ENCODE measurements around the gene SPCS3.
A peak's percentile ranks its signal among the peaks of the same experiment; 100 is the strongest.
"Not testable (repeated sequence)": the region's sequence is repeated elsewhere in the genome, so short reads cannot be mapped to it uniquely, and the experiment has no call there.

Gene SPCS3

DNA sequence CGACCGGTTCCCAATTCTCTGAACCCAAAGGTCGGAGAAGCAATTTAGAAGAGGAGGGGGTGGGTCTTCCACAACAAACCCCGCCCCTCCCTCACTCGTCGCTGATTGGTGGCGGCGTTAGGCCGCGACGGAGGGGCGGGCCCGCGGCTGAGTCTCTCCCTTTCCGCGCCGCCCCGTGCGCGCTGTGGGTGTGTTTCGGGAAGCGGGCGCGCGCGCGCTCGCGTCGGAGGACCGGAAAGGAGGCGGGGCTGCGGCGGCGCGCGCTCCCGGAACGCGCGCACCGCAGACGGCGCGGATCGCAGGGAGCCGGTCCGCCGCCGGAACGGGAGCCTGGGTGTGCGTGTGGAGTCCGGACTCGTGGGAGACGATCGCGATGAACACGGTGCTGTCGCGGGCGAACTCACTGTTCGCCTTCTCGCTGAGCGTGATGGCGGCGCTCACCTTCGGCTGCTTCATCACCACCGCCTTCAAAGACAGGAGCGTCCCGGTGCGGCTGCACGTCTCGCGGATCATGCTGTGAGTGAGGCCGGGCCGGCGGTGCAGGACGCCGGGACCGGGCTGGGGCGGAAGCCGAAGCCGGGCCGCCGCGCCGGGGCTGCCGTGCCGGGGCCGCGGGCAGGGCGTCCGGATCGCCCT lies at the start of gene SPCS3:
Gene SPCS3, plus strand, starts transcription at position 263 of the 636 bp plus-strand sequence. Its CDS starts 111 bp downstream, at position 374.
- DNase-seq = peak; percentile 97

DNA sequence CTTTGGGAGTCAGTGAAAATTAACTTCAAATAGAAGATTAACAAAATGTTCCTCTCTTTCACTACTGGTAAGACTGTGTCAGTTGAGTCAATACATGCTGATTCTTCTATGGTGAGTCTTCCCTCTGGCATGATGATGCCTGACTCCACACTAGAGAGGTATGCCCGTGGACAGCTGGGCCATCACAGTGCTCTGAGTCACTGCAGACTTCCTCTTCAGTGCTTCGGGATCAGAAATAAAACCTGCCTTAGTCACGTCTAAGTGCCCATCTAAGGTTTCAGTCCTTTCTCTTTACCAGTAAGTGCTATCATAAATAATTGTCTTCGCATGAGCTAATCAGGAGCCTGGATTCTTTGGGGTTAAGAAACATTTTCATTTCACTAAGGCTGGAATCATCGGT lies 49.1 kb upstream of the SPCS3 start:
- no peak for DNase-seq

DNA sequence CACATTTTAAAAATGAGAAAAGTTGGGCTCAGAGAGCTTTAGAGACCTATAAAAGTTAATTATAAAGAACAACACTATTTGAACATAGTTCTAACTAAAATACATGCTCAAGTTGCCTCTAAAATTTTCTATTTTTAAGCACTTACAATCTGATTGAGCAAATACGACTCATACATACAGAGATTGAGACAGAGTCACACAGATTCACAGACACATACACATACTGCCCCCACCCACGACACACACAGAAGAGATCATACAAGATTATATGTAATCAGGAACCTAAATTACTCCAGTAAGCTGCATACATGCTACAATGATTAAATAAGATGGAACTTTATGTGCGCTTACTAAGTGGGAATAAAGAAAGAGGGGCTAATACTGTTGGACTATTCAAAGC lies 48.0 kb upstream of the SPCS3 start:
- no peak for DNase-seq

DNA sequence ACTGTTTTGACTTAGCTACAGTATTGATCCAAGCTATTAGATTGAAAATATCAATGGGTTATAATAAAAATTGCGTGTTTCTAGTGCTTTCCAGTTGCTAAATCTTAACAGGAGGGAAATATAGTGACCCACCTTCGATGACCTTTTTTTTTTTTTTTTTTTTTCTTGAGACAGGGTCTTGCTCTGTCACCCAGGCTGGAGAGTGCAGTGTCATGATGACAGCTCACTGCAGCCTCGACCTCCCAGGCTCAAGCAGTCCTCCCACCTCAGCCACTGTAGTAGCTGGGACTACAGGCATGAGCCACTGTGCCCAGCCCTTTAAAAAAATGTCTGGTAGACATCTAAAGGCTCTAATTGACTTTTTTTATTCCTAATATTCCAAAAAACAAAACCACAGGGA lies 47.0 kb upstream of the SPCS3 start:
- no peak for DNase-seq

DNA sequence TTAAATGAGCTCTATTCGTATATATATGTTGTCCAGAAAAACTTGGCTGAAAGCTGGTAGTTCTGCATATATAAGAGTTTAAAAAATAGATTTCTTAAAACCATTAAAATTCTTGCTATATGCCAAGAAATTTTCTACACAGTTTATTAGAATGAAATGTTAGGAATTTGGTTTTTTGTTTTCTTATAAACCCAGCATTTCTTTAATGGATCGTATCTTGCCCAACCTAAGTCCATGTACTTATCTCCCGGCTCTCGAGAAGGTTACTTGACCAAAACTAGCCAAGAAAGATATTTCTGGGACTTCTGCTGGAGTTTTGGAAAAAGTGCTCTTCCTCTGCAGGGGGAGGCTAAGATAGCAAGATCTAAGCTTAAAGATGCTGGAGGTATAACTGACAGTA lies 46.0 kb upstream of the SPCS3 start:
- no peak for DNase-seq

DNA sequence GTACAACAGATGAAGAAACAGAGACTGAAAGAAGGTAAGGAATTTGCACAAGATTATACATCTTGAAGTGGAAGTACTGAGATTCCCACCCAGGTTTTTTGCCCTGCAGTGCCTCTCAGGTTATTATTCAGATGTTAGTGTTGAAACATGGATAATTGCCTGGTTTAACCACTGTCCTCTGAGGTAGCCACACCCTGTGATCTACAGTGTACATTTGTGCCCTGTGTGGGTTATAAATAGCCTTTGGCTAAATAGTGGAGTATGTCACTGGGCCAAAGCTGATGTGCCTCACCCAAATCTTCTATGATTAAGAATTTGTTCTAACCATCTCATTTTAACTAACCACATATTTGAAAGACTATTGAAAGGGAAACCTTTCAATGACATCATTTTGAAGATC lies 45.3 kb upstream of the SPCS3 start:
- no peak for DNase-seq

DNA sequence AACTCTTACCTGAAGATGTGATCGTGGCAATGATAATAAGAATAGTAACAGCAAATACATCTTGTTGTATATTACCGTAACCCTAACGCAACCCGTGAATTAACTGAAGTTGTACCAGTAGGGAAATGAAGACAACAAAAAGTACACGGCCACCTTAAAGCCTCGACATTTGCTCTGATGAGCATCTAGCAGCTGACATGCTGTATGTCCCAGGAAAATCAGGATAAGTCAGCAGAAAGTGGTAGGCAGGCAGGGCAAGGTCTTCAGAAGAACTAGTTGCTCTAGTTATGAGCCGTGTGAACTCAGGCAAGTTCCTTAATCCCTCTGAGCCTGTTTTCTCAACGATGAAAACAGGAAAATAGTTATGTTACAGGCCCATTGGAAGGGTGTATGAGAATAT lies 43.1 kb upstream of the SPCS3 start:
- DNase-seq = no peak

DNA sequence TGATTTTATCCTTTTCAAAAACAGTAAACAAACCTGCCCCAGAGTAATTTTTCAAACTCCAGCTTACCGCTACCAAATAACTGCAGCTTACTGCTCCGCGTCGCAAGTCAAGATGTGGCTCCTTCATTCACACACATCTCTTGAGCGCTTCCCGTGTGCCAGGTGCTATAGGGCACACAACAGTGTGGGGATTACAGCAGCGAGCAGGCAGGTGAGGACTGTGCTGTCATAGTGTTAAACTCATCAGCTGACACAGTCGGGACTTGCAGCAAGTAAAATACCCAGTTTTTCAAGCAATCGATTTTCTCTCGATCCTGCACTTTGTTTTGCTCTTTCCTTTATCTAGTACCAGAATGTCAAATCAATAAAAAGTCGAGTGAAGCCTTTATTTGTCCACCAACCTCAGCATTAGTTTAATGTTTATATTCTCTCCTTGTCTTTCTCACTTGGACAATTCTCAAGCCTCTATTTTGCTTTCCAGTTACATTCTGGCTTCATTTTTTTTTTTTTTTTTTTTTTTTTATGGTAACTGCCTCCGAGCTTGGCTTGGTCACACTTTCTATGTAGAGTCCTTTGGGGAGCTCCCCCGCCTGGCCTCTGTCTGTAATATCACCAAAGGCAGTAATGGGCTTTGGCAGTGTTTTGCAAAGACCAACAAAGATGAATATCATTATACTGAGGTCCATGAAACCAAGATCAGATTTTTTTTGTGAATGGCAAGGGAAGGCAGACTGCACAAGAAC lies 42.4 kb upstream of the SPCS3 start:
- DNase-seq = peak; percentile 15

DNA sequence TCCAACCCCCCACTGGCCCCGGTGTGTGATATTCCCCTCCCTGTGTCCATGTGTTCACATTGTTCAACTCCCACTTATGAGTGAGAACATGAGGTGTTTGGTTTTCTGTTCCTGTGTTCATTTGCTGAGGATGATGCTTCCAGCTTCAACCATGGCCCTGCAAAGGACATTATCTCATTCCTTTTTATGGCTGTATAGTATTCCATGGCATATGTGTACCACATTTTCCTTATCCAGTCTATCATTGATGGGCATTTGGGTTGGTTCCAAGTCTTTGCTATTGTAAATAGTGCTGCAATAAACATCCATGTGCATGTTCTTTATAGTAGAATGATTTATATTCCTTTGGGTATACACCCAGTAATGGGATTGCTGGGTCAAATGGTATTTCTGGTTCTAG lies 40.2 kb upstream of the SPCS3 start:
- DNase-seq = not testable (repeated sequence)

DNA sequence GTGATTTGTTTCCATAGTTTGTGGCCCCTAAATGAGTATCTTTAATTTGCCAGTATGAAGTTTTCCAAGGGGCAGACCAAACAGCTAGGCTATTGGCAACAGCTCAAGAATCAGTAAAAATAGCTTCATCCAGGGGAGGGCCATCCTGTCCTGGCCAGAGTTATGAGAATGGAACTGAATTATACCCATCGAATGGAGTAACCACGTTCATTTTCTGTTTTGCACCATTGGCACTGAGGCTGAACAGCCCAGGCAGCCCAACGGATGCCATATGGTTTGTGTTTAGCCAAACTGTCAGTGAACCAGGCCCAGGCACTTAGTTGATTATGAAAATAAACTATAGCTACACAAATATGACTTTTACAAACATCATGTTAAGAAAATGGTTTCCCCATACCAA lies 33.0 kb upstream of the SPCS3 start:
- no peak for DNase-seq

DNA sequence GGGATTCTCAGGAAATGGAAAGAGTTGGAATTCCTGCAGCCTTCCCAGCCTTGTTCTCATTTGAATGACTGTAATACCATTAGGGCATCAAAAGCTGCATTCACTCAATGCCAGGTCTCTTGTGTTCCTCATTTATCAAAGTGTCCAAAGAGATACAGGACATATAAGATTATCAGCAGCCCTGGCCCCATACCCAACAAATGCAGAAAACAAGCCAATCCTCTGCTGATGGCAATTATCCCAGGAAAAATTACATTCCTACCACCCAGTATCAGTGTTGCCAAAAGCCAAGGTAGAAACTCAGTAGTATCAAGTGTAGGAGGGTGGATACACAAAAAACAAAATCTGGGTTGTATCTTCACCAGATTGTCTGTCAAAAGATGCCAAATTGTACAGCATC lies 32.2 kb upstream of the SPCS3 start:
- no peak for DNase-seq

DNA sequence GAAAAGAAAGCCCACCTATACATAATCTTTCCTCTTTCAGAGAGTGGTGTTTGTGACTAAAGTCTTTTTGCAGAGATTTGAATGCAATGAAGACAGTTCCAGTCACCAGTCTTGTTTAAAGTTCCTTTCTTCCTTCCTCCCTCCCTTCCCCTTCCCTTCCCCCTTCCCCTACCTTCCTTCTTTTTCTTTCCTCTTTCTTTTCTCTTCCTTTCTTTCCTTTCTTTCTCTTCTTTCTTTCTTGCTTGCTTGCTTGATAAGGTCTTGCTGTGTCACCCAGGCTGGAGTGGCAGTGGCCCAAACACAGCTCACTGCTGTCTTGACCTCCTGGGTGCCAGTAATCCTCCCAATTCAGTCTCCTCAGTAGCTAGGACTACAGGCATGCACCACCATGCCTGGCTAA lies 31.7 kb upstream of the SPCS3 start:
- DNase-seq = no peak

DNA sequence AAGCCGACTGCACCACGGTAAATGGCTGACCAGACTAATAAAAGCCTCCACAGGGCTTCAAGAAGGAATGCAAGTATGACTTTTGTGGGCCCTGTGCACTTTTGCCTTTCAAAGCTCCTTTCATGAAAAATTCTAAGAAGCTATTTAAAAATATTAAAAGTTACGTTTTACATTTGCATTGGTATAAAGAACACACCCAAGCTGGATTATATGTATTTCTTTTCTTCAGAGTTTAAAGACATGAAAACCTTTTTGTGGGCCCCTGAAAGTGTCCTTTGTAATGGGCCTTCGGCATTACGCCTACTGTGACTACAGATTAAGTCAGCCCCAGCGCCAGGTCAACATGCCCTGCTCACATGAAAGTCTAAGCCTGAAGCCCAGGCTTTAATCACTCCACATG lies 30.2 kb upstream of the SPCS3 start:
- DNase-seq = no peak

DNA sequence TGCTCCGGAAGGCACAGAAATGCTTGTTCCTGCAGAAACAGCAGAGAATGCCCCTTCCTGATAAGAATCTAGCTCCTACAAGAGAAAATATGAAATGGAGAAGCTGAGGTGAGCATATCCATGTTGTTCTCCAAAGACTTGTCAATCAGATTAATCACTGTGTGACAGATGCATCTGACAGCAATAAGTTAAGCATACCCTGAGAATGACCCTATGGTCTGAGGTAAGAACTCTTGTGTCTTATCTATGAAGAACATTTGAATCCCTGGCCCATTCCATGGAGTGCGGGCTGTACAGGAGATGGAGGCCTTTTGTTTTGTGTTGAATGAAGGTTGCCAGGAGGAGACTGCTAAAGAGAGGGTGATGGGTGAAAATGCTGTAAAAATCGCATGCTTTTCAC lies 29.2 kb upstream of the SPCS3 start:
- no peak for DNase-seq

DNA sequence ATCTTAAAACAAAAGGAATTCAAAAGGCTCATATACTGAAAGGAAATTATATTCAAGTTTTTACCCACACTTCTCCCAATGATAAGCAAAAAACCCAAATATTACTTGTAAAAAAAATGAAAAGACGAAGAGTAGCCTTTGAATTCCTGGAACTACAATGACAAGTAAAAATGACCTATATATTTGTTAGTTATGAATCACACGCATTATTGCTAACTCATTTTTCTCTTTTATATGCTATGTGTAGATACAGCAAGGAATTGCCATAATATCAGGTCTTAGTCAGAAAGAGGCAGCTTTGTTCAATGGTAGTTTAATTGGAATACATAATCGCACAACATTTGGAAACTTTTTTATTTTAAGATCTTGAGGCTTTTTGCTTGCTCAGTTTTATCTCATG lies 28.0 kb upstream of the SPCS3 start:
- DNase-seq = no peak

DNA sequence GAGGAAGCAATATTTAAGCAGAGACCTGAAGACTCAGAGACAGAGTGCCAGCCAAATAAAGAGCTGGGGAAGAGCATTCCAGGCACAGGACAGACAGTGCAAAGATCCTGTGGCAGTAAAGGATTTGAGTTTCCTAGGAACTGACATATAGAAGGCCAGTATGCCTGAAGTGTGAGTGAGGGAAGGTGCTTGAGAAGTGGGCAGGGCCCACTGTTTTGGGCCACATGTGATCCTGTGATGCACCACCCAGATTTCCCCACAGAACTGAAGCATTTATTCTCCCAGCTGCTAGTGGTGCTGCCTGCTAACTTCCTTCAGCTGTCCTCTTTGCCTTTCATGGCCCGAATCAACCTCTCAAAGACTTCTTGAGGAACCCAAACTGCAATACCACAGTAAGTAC lies 26.8 kb upstream of the SPCS3 start:
- DNase-seq = no peak

DNA sequence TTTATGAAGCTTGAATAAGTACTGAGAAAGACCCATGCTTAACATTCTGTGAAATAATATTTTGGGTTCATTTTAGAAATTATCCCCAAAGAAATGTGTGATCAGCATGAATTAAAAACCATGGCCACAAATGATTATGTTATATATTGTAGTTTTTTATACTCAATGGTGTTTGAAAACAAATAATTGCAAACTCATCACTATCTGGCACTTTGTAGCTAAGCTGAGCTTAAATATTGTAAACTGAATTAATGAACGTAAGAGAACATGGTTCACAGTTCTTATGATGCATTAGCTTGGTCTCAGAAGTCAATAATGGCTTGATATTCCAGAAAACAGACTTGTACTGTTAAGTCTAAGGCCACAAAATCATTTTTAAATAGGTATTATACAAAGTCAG lies 26.1 kb upstream of the SPCS3 start:
- no peak for DNase-seq

DNA sequence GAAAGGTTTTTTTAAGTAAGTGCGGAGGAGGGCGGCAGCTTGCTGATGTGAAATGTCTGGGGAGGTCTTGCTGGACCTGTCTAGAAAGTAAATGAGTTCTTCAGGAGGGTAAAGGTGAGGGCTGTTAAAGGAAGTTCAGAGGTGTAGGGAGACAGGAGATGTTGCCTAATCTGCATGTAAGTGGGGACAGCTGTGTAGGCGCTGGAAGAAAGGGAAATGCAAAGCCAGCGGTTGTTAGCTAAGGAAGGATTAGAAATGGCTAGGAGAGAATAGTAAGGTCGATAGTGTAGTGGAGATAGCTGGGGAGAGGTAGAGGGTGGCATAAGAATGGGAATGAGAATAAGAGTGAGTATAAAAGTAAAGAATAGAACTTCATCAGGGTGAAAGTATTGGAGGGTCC lies 23.9 kb upstream of the SPCS3 start:
- DNase-seq = not testable (repeated sequence)

DNA sequence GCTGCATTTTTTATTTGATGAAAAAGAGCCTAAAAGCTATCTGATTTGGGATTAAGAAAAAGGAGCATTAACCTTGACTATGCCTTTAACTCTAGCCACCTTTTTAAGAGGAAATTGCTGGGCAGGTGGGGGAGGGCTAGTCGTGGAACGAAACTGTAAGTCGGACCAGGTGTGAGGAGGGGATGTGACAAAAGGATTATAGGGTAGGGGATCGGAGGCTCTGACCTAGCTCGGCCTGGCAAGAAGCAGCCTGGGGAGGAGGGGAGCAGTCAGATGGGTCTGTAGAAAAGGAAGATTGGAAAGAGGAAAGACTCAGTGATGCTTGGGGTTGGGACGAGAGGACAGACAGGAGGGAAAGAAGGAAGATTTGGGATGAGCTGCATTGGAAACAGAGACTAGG lies 21.1 kb upstream of the SPCS3 start:
- no peak for DNase-seq

DNA sequence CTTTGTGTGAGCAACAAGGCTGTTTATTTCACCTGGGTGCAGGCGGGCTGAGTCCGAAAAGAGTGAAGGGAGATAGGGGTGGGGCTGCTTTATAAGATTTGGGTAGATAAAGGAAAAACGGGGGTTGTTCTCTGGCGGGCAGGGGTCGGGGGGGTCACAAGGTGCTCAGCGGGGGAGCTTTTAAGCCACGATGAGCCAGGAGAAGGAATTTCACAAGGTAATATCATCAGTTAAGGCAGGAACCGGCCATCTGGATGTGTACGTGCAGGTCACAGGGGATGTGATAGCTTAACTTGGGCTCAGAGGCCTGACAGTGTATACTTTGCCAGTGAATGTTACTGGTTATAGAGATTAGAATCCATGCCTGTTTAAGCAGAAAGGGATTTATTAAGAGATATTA lies 19.7 kb upstream of the SPCS3 start:
- DNase-seq = no peak

DNA sequence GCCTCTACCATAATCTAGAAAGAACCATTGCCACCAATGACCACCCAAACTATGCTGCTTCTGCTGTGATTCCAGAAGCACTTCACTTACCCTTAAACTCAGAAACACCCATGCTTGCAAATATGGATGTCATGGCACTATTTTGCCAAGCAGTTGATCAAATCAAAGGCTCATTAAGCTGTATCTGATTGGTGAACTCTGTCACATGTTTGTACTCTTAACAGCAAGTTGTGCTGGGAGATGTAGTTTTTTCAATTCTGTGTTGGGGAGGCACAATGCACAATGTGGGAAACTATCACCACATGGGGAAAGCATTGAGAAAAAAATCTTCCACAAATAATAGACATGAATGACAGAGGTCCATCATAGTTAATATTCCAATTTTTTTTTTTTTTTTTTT lies 19.2 kb upstream of the SPCS3 start:
- no peak for DNase-seq

DNA sequence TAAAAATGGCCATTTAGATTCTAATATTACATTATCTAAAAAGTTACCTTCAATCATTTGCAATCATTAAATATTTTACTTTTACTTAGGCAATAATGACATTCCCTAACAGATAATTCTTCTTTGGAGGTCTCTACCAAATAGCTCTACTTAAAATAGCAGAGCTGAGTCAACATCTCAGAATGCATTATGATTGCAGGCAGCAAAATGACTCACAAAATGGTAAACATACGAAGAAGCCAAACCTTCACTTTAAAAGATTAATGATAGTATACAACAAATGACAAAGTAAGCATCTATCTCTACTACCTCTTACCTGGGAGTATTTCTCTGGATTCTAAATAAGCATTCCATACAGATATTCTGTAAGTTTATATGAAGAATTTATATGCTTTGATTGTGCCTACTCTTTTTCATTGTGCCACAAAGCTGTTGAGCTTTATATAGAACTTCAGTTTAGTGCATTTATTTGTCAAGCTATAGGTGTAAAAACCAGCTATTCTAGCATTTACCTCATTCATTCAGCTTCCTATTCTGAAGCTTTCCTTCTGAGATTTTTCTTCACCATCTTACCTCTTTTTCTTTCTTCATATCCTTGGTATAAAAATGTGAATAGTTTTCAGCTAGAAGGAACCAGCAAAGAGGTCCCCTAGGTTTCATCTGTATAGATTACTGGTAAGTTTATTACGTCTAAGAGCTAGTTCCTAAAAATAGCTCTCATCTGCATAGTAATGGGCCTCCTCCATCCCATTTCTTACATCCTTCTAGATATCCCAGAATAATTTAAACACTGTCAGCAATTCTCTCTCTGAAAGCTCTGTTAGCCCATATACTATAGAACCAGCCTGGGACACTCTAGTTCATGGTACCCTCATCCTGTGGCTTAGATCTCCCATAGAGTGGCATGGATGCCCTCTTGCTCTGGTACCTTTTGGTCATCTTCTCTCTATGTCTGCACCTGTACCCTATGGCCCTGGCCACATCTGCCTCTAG lies 17.2 kb upstream of the SPCS3 start:
- no peak for DNase-seq

DNA sequence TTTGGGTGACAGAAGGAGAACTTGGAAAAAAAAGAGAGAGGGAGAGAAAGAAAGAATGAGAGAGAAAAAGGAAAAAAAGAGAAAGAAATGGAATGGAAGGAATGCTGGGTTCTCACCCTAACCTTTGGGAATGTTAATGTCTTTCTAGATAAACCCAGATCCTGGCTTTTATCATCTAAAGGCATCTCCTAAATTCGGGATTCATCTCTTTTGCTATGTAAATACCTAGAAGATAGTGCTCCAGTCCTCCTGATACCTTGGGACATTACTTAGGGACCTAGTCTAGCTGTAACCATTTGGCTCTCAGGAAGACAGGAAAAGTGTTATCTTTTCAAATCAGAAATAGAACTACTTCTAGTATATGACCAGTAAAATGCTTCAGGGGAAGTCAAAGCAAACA lies 15.8 kb upstream of the SPCS3 start:
- no peak for DNase-seq

Measured in CD4-positive, alpha-beta T cell treated with Interleukin-17A for 4 hours (primary cell).